ENCODE results near the gene SMAD3.

DNA sequence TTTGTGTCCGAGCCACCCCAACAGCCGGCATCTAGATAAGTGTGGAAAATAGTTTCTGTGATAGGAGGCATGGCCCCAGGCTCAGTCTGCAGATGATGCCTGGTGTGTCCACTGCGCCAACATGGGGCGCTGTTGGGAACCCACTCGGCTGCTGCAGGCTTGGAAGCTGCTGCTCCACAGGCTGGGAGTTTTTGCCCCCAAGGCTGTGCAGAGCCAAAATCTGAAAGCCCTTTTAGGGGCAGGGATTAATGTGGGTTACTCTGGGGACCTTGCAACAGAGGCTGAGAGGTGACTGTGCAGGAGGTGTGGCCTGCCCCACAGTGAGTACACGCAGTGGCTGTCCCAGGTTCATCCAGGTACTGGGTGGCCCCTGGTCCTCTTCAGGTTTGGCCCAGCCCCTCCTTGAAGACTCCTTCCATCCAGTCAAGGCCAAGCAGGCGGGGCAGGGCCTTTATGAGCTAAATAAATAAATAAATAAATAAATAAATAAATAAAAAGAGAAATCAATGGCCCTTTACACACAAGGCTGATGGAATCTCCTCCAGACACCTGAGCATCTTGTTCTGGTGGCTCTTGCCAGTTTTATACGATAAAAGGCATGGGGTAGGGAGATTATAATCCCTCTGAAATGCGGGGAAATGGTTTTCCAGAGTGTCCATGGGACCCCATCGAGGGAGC, 115.3 kb downstream of the SMAD3 start:
- TF ChIP-seq, protein P1, sequence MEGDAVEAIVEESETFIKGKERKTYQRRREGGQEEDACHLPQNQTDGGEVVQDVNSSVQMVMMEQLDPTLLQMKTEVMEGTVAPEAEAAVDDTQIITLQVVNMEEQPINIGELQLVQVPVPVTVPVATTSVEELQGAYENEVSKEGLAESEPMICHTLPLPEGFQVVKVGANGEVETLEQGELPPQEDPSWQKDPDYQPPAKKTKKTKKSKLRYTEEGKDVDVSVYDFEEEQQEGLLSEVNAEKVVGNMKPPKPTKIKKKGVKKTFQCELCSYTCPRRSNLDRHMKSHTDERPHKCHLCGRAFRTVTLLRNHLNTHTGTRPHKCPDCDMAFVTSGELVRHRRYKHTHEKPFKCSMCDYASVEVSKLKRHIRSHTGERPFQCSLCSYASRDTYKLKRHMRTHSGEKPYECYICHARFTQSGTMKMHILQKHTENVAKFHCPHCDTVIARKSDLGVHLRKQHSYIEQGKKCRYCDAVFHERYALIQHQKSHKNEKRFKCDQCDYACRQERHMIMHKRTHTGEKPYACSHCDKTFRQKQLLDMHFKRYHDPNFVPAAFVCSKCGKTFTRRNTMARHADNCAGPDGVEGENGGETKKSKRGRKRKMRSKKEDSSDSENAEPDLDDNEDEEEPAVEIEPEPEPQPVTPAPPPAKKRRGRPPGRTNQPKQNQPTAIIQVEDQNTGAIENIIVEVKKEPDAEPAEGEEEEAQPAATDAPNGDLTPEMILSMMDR (IDR thresholded peaks at IDR 0.05; ENCODE audit: borderline replicate concordance, extremely low read depth, low read length, poor library complexity, severe bottlenecking), result no peak
- no peak for TF ChIP-seq EZH2 (IDR thresholded peaks at IDR 0.05; ENCODE audit: borderline replicate concordance, low read depth, low read length, severe bottlenecking)
